ENCODE measurements around the gene HGF.

HGF gene

DNA sequence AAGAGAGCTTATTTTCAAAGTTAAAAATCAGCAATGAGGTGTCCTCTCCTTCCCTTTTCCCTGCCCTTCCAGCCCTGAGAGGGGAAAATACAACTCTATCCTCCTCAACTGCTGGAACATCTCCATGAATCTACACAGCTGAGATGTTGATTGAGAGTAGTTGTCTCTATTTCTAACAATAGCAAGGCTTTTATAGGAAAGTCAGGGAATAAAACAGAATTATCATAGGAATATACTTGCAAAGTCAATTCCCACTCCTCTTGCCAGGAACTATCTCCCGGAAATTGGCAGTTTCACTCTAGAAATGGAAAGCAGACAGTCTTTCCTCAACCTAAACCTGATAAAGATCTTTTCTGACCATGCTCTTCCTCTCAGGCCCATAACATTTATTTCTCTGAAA, 8.8 kb downstream of the HGF start:
- H3K27ac ChIP-seq (ENCODE audit: poor library complexity, severe bottlenecking): no peak overlapping the region
- no peaks in the 10 kb centered on the region for H3K4me1 ChIP-seq (ENCODE audit: insufficient read depth, poor library complexity, severe bottlenecking)
- peaks cover 8% of the 10 kb centered on the region for H3K27me3 ChIP-seq (ENCODE audit: insufficient read depth, poor library complexity, severe bottlenecking)
- H3K4me3 ChIP-seq (ENCODE audit: severe bottlenecking): no peak overlapping the region
- no peaks in the 10 kb centered on the region for H3K9me3 ChIP-seq (ENCODE audit: severe bottlenecking)
- no peaks in the 10 kb centered on the region for H3K36me3 ChIP-seq (ENCODE audit: low read depth)
- TF ChIP-seq, protein P1, sequence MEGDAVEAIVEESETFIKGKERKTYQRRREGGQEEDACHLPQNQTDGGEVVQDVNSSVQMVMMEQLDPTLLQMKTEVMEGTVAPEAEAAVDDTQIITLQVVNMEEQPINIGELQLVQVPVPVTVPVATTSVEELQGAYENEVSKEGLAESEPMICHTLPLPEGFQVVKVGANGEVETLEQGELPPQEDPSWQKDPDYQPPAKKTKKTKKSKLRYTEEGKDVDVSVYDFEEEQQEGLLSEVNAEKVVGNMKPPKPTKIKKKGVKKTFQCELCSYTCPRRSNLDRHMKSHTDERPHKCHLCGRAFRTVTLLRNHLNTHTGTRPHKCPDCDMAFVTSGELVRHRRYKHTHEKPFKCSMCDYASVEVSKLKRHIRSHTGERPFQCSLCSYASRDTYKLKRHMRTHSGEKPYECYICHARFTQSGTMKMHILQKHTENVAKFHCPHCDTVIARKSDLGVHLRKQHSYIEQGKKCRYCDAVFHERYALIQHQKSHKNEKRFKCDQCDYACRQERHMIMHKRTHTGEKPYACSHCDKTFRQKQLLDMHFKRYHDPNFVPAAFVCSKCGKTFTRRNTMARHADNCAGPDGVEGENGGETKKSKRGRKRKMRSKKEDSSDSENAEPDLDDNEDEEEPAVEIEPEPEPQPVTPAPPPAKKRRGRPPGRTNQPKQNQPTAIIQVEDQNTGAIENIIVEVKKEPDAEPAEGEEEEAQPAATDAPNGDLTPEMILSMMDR (IDR thresholded peaks at IDR 0.05; ENCODE audit: poor library complexity, severe bottlenecking): no peak
- no peak for DNase-seq (ENCODE audit: low spot score)
- ATAC-seq (ENCODE audit: low read depth): no peak

DNA sequence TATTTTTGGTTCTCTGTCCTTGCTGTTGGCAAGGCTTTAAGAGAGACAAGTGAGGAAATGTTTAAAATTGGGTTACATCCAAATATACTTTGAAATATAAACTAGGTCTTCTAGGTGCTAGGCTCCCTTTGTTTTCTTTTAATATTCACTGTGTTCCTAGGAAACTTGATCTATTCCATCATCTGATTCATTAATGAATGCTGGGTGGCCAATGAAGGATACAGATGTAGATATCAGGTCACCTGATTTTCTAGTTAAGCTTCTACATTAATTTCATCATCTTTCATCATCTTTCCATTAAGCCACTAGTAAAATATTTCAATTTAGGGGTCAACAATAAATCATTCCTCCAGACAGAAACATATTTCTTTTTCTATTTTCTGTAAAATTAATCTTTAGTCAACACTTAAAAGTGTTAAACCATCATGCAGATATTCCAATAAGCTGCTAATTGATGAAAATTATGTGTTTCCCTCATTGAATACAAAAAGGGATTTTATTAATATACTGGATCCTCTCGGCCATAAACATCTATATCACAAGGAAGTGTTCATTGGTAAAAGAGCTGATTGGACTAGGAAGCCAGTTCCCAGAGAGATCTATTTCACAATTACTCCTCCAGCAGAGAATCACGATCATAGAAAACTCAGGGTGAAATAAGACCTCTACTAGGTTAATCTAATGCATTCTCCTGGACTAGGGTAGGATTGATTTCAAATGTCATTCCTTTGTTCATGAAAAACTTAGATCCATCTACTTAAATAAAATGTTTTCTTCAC, 14.7 kb downstream of the HGF start:
- Histone ChIP-seq H3K27me3 (ENCODE audit: insufficient read depth, poor library complexity, severe bottlenecking) (no peaks in the 10 kb centered on the region), H3K27ac (ENCODE audit: poor library complexity, severe bottlenecking) (no peak overlapping the region), H3K4me1 (ENCODE audit: insufficient read depth, poor library complexity, severe bottlenecking) (no peaks in the 10 kb centered on the region), H3K36me3 (ENCODE audit: low read depth) (no peaks in the 10 kb centered on the region), H3K9me3 (ENCODE audit: severe bottlenecking) (no peaks in the 10 kb centered on the region), H3K4me3 (ENCODE audit: severe bottlenecking) (no peak overlapping the region)
- DNase-seq (ENCODE audit: low spot score): no peak
- TF ChIP-seq, protein P1 (IDR thresholded peaks at IDR 0.05; ENCODE audit: poor library complexity, severe bottlenecking): no peak
- no peak for ATAC-seq (ENCODE audit: low read depth)

DNA sequence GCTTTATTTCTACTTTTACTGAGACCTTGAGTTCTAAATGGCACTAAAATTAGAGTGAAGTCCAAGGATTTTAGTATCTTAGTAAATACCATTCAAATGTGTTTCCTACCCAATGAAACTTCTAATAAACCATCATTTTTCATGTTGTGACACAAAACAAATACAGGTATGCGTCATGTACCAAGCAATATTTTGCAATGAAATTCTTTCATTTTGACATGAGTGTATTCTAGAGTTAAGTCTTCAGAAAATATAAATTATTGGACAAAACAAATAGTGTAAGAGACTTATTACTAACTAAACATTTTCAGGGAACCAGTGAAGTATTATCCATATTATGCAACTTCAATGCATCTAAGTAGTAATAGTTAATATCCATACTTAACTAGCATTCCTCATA, 16.5 kb downstream of the HGF start:
- no peak overlapping the region for H3K4me3 ChIP-seq (ENCODE audit: severe bottlenecking)
- TF ChIP-seq, protein P1 (IDR thresholded peaks at IDR 0.05; ENCODE audit: poor library complexity, severe bottlenecking): no peak
- H3K9me3 ChIP-seq (ENCODE audit: severe bottlenecking): no peaks in the 10 kb centered on the region
- no peaks in the 10 kb centered on the region for H3K4me1 ChIP-seq (ENCODE audit: insufficient read depth, poor library complexity, severe bottlenecking)
- H3K36me3 ChIP-seq (ENCODE audit: low read depth): no peaks in the 10 kb centered on the region
- ATAC-seq (ENCODE audit: low read depth) (no peak), DNase-seq (ENCODE audit: low spot score) (no peak)
- H3K27ac ChIP-seq (ENCODE audit: poor library complexity, severe bottlenecking): no peak overlapping the region
- no peaks in the 10 kb centered on the region for H3K27me3 ChIP-seq (ENCODE audit: insufficient read depth, poor library complexity, severe bottlenecking)

DNA sequence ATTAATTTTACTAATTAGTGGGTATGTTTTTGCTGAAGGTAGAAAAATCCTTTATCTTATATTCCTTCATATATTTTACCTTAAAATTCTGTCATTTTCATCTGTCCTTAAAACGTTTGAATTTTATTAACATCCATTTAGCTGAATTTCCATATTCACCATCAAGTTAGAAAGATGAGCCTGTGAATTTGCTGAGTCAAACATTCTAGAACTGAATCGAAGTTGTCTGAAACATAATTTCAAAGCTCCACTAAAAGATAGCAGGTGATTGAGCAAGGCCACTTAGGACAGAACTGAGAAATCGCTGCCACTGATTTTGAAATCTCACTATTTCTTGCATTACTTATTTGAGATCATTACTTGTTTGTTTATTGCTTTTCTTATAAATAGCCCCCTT, 17.5 kb downstream of the HGF start:
- H3K36me3 ChIP-seq (ENCODE audit: low read depth): no peaks in the 10 kb centered on the region
- no peak overlapping the region for H3K4me3 ChIP-seq (ENCODE audit: severe bottlenecking)
- TF ChIP-seq, protein P1 (IDR thresholded peaks at IDR 0.05; ENCODE audit: poor library complexity, severe bottlenecking): no peak
- ATAC-seq (ENCODE audit: low read depth) (no peak), DNase-seq (ENCODE audit: low spot score) (no peak)
- no peaks in the 10 kb centered on the region for H3K9me3 ChIP-seq (ENCODE audit: severe bottlenecking)
- no peaks in the 10 kb centered on the region for H3K4me1 ChIP-seq (ENCODE audit: insufficient read depth, poor library complexity, severe bottlenecking)
- H3K27me3 ChIP-seq (ENCODE audit: insufficient read depth, poor library complexity, severe bottlenecking): no peaks in the 10 kb centered on the region
- H3K27ac ChIP-seq (ENCODE audit: poor library complexity, severe bottlenecking): no peak overlapping the region

DNA sequence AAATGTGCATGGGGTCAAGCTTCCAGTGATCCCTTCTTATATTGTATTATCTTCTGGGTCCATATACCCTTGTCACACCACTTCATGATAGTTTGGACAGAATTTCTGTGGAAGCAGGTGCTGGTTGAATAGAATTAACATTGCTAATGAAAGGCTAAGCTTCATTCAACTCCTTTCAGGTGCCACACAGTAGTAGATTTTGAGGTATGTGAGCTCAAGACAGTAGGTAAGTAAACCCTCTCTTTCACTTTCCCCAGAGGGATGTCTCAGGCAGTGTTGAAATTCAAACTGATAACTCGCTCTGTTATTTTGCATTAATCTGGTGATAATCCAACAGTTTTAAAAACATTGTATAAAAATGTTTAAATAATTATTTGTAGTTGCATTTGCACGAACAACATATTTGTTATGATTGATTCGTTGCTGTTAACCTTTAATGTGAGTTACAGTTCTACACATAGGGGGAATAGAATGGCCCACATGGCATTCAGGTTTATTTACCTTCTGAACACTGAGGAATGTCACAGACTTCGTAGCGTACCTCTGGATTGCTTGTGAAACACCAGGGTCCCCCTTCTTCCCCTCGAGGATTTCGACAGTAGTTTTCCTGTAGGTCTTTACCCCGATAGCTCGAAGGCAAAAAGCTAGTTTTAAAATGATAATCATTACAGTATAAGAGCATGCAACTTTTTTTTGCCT, 18.1 kb downstream of the HGF start:
- Histone ChIP-seq H3K4me3 (ENCODE audit: severe bottlenecking) (no peak overlapping the region), H3K4me1 (ENCODE audit: insufficient read depth, poor library complexity, severe bottlenecking) (no peaks in the 10 kb centered on the region), H3K36me3 (ENCODE audit: low read depth) (no peaks in the 10 kb centered on the region), H3K27ac (ENCODE audit: poor library complexity, severe bottlenecking) (no peak overlapping the region), H3K9me3 (ENCODE audit: severe bottlenecking) (no peaks in the 10 kb centered on the region), H3K27me3 (ENCODE audit: insufficient read depth, poor library complexity, severe bottlenecking) (no peaks in the 10 kb centered on the region)
- DNase-seq (ENCODE audit: low spot score) (no peak), ATAC-seq (ENCODE audit: low read depth) (no peak)
- TF ChIP-seq, protein P1 (IDR thresholded peaks at IDR 0.05; ENCODE audit: poor library complexity, severe bottlenecking): no peak
